ENCODE results near the gene MAP3K9. TPM values are rescaled to one million over a fixed set of nuclear protein-coding genes. Genes with fewer than 3 reads are reported as not detected.
"Not testable (repeated sequence)": the region's sequence is repeated elsewhere in the genome, so short reads cannot be mapped to it uniquely, and the experiment has no call there.

The MAP3K9 gene
- total RNA-seq = under 0.01 and 0.13 TPM in 2 replicates

- DNase-seq (ENCODE audit: low read depth in 2 of 2) = peak; percentile 7 to 54
Measured at GRCh38 chr14:70809225-70810219, at the start of gene MAP3K9. Gene MAP3K9, minus strand, starts transcription at chr14:70809513. Its CDS starts 342 bp downstream, at chr14:70809171.

GRCh38 chr14:70858641-70859040, 49.3 kb upstream of the MAP3K9 start:
- no peak for DNase-seq (ENCODE audit: low read depth in 2 of 2)

- DNase-seq (ENCODE audit: low read depth in 2 of 2) = no peak
Measured at GRCh38 chr14:70857496-70857890, 48.2 kb upstream of the MAP3K9 start.

GRCh38 chr14:70856851-70857495, 47.7 kb upstream of the MAP3K9 start:
- no peak for DNase-seq (ENCODE audit: low read depth in 2 of 2)

- no peak for DNase-seq (ENCODE audit: low read depth in 2 of 2)
Measured at GRCh38 chr14:70855486-70855885, 46.2 kb upstream of the MAP3K9 start.

GRCh38 chr14:70853658-70854057, 44.3 kb upstream of the MAP3K9 start:
- not testable (repeated sequence) for DNase-seq (ENCODE audit: low read depth in 2 of 2)

GRCh38 chr14:70847406-70848090, 38.2 kb upstream of the MAP3K9 start:
- DNase-seq (ENCODE audit: low read depth in 2 of 2) = no peak

GRCh38 chr14:70845601-70846000, 36.3 kb upstream of the MAP3K9 start:
- no peak for DNase-seq (ENCODE audit: low read depth in 2 of 2)

- peak in 1 of 2 donors; percentile 12 for DNase-seq (ENCODE audit: low read depth in 2 of 2)
Measured at GRCh38 chr14:70842851-70843462, 33.6 kb upstream of the MAP3K9 start.

- no peak for DNase-seq (ENCODE audit: low read depth in 2 of 2)
Measured at GRCh38 chr14:70838076-70838475, 28.8 kb upstream of the MAP3K9 start.

GRCh38 chr14:70836946-70837345, 27.6 kb upstream of the MAP3K9 start:
- no peak for DNase-seq (ENCODE audit: low read depth in 2 of 2)

- no peak for DNase-seq (ENCODE audit: low read depth in 2 of 2)
Measured at GRCh38 chr14:70833884-70834283, 24.6 kb upstream of the MAP3K9 start.

- DNase-seq (ENCODE audit: low read depth in 2 of 2) = no peak
Measured at GRCh38 chr14:70832561-70833305, 23.4 kb upstream of the MAP3K9 start.

GRCh38 chr14:70830998-70831781, 21.9 kb upstream of the MAP3K9 start:
- DNase-seq (ENCODE audit: low read depth in 2 of 2) = no peak

- no peak for DNase-seq (ENCODE audit: low read depth in 2 of 2)
Measured at GRCh38 chr14:70828188-70828587, 18.9 kb upstream of the MAP3K9 start.

- no peak for DNase-seq (ENCODE audit: low read depth in 2 of 2)
Measured at GRCh38 chr14:70827752-70828151, 18.4 kb upstream of the MAP3K9 start.

- no peak for DNase-seq (ENCODE audit: low read depth in 2 of 2)
Measured at GRCh38 chr14:70827347-70827746, 18.0 kb upstream of the MAP3K9 start.

- DNase-seq (ENCODE audit: low read depth in 2 of 2) = no peak
Measured at GRCh38 chr14:70823281-70823680, 14.0 kb upstream of the MAP3K9 start.

GRCh38 chr14:70822530-70823185, 13.3 kb upstream of the MAP3K9 start:
- no peak for DNase-seq (ENCODE audit: low read depth in 2 of 2)

All from dermis microvascular lymphatic vessel endothelial cell (primary cell).